ENCODE measurements around the gene SMAD7. TPM values are rescaled to one million over a fixed set of nuclear protein-coding genes. Genes with fewer than 3 reads are reported as not detected.

The SMAD7 gene
- total and polyA plus RNA-seq, 2 donors (not counting 1 experiment from before 2014, with no cell fraction given): 6.1 to 16.3 TPM

DNA sequence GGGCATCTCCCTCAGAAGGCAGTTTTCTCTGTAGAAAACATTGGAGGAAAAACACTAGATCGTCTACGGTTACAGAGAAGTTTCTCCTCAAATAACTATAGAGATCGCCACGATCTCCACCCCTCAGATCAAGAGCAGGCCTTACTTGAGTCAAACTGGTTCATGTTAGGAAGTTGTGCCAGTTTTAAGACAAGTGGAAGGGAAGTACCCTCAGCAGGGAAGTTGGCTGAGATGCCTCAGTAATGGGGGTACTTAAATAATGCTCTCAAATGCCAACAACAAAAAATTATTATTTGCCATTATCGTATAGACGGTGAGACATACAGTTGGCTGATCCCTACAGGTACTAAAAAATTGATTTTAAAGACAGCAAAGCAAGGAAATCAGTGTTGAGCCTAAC, 8.2 kb upstream of the SMAD7 start:
- Histone ChIP-seq H3K4me3 (replicated peaks in 1 of 4; ENCODE audit: control extremely low read depth in 1 of 4, insufficient read depth in 1 of 4, low read depth in 3 of 4, low read length in 4 of 4) (no peak overlapping the region), H2AFZ (ENCODE audit: low read length) (no peak overlapping the region)

GRCh38 chr18:48957616-48958015, 6.9 kb upstream of the SMAD7 start:
- DNase-seq (ENCODE audit: low read depth in 2 of 2): no peak
- Histone ChIP-seq H3K9ac (ENCODE audit: insufficient read depth, low read length) (no peak overlapping the region), H3K4me3 (replicated peaks in 1 of 4; ENCODE audit: control extremely low read depth in 1 of 4, insufficient read depth in 1 of 4, low read depth in 3 of 4, low read length in 4 of 4) (no peak overlapping the region), H3K27ac (ENCODE audit: insufficient read depth, low read length) (peak overlapping the region; percentile 37), H3K4me1 (ENCODE audit: control insufficient read depth, extremely low read depth, insufficient read depth, low read length) (peaks cover 20% of the 10 kb centered on the region), H3K9me3 (ENCODE audit: control insufficient read depth, insufficient read depth, low read depth, low read length) (no peaks in the 10 kb centered on the region), H3K27me3 (ENCODE audit: control insufficient read depth, insufficient read depth, low read length) (no peaks in the 10 kb centered on the region), H3K79me2 (ENCODE audit: control insufficient read depth, insufficient read depth, low read length) (no peaks in the 10 kb centered on the region), H3K4me2 (ENCODE audit: extremely low read depth, insufficient read depth, low read length) (no peak overlapping the region), H4K20me1 (ENCODE audit: control insufficient read depth, extremely low read depth, insufficient read depth, low read length) (no peaks in the 10 kb centered on the region), H3K36me3 (ENCODE audit: control insufficient read depth, insufficient read depth, low read length) (no peaks in the 10 kb centered on the region), H2AFZ (ENCODE audit: low read length) (no peak overlapping the region)
- TF ChIP-seq EZH2 (IDR thresholded peaks at IDR 0.05; ENCODE audit: low read length, missing control alignments) (no peak), CTCF (conservative IDR thresholded peaks at IDR 0.05 in 1 of 2, IDR thresholded peaks at IDR 0.05 in 1 of 2; ENCODE audit: low read depth in 1 of 2, low read length in 2 of 2) (no peak)

More for the DNA sequence above, 8.2 kb upstream of the SMAD7 start:
- no peaks in the 10 kb centered on the region for H3K36me3 ChIP-seq (ENCODE audit: control insufficient read depth, insufficient read depth, low read length)
- H3K27me3 ChIP-seq (ENCODE audit: control insufficient read depth, insufficient read depth, low read length): no peaks in the 10 kb centered on the region
- no peak overlapping the region for H3K27ac ChIP-seq (ENCODE audit: insufficient read depth, low read length)
- H3K9me3 ChIP-seq (ENCODE audit: control insufficient read depth, insufficient read depth, low read depth, low read length): no peaks in the 10 kb centered on the region
- H3K9ac ChIP-seq (ENCODE audit: insufficient read depth, low read length): no peak overlapping the region
- TF ChIP-seq CTCF (conservative IDR thresholded peaks at IDR 0.05 in 1 of 2, IDR thresholded peaks at IDR 0.05 in 1 of 2; ENCODE audit: low read depth in 1 of 2, low read length in 2 of 2): no peak
- no peak for TF ChIP-seq EZH2 (IDR thresholded peaks at IDR 0.05; ENCODE audit: low read length, missing control alignments)
- peaks cover 20% of the 10 kb centered on the region for H3K4me1 ChIP-seq (ENCODE audit: control insufficient read depth, extremely low read depth, insufficient read depth, low read length)
- H3K79me2 ChIP-seq (ENCODE audit: control insufficient read depth, insufficient read depth, low read length): no peaks in the 10 kb centered on the region
- no peak overlapping the region for H3K4me2 ChIP-seq (ENCODE audit: extremely low read depth, insufficient read depth, low read length)
- H4K20me1 ChIP-seq (ENCODE audit: control insufficient read depth, extremely low read depth, insufficient read depth, low read length): no peaks in the 10 kb centered on the region
- no peak for DNase-seq (ENCODE audit: low read depth in 2 of 2)

DNA sequence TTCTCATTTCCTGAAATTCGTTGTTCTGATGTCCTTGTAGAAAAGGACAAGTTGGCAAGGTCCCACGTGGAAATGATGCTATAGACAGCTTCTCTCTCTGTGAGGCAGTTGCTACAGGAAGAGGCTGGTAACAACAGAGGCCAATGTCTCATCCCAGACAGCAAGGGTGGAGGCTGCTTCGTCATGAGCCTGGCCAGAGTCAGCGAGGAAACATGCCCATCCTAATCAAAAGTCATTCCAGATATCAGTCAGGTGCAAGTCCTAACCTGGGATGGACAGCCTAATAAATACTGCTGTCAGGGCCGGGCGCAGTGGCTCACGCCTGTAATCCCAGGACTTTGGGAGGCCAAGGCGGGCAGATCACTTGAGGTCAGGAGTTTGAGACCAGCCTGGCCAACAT, 6.4 kb upstream of the SMAD7 start:
- Histone ChIP-seq H3K4me1 (ENCODE audit: control insufficient read depth, extremely low read depth, insufficient read depth, low read length) (peaks cover 20% of the 10 kb centered on the region), H3K9ac (ENCODE audit: insufficient read depth, low read length) (no peak overlapping the region), H3K4me3 (replicated peaks in 1 of 4; ENCODE audit: control extremely low read depth in 1 of 4, insufficient read depth in 1 of 4, low read depth in 3 of 4, low read length in 4 of 4) (no peak overlapping the region), H3K79me2 (ENCODE audit: control insufficient read depth, insufficient read depth, low read length) (no peaks in the 10 kb centered on the region), H3K4me2 (ENCODE audit: extremely low read depth, insufficient read depth, low read length) (no peak overlapping the region), H3K27ac (ENCODE audit: insufficient read depth, low read length) (peak overlapping the region; percentile 44), H2AFZ (ENCODE audit: low read length) (no peak overlapping the region), H3K27me3 (ENCODE audit: control insufficient read depth, insufficient read depth, low read length) (no peaks in the 10 kb centered on the region), H3K36me3 (ENCODE audit: control insufficient read depth, insufficient read depth, low read length) (no peaks in the 10 kb centered on the region), H3K9me3 (ENCODE audit: control insufficient read depth, insufficient read depth, low read depth, low read length) (no peaks in the 10 kb centered on the region), H4K20me1 (ENCODE audit: control insufficient read depth, extremely low read depth, insufficient read depth, low read length) (no peaks in the 10 kb centered on the region)
- TF ChIP-seq CTCF (conservative IDR thresholded peaks at IDR 0.05 in 1 of 2, IDR thresholded peaks at IDR 0.05 in 1 of 2; ENCODE audit: low read depth in 1 of 2, low read length in 2 of 2): no peak
- TF ChIP-seq EZH2 (IDR thresholded peaks at IDR 0.05; ENCODE audit: low read length, missing control alignments): no peak
- DNase-seq (ENCODE audit: low read depth in 2 of 2): no peak

All from fibroblast of lung (primary cell).